ENCODE measurements around the gene TIAM2.

GRCh38 chr6:154996841-154997311 is 1.8 kb downstream of the TIAM2 start:
- no peak for TF ChIP-seq CTCF (IDR thresholded peaks at IDR 0.05)
- TF ChIP-seq POLR2A (IDR thresholded peaks at IDR 0.05): no peak

All from adrenal gland (tissue), 5 donors.